Kidney epithelial cell (primary cell): ENCODE results near the gene PRPF19. TPM values are rescaled to one million over a fixed set of nuclear protein-coding genes. Genes with fewer than 3 reads are reported as not detected.

Experiments used
- DNase-seq: peaks from one replicate; pipeline ENCODE4 v3.0.0-alpha.2; 2010; ENCODE audit warnings: low read depth
- H3K27me3 ChIP-seq: 2 replicates; pipeline ENCODE4 v1.6.0; 2011; ENCODE audit warnings: low read length; ENCODE audit not compliant: control insufficient read depth, insufficient read depth
- H3K36me3 ChIP-seq: 2 replicates; pipeline ENCODE4 v1.5.1; 2011; ENCODE audit warnings: low read length; ENCODE audit not compliant: control insufficient read depth, insufficient read depth
- H3K4me3 ChIP-seq: 2 replicates; pipeline ENCODE4 v1.5.1; 2011; ENCODE audit warnings: low read depth, mild to moderate bottlenecking, control low read depth, low read length
- total RNA-seq: library from RNA; depleted of rRNA; stranded (reverse); fragments of >200 nt; gene quantifications from 2 replicates; pipeline ENCODE4 v1.2.3, GENCODE V29; 2015
- TF ChIP-seq, protein P1 (sequence below): IDR thresholded peaks from 2 replicates; pipeline ENCODE4 v1.5.1; 2011; ENCODE audit warnings: mild to moderate bottlenecking, moderate library complexity, low read length, control low read depth, inconsistent platforms; ENCODE audit not compliant: insufficient read depth, poor library complexity, severe bottlenecking

Gene PRPF19
- total RNA-seq, 1 donor from 2014 or later: 98.8 TPM

- H3K36me3 ChIP-seq: no peaks in the 10 kb centered on the region
- no peaks in the 10 kb centered on the region for H3K27me3 ChIP-seq
- peak; percentile 82 for DNase-seq
- TF ChIP-seq, protein P1, sequence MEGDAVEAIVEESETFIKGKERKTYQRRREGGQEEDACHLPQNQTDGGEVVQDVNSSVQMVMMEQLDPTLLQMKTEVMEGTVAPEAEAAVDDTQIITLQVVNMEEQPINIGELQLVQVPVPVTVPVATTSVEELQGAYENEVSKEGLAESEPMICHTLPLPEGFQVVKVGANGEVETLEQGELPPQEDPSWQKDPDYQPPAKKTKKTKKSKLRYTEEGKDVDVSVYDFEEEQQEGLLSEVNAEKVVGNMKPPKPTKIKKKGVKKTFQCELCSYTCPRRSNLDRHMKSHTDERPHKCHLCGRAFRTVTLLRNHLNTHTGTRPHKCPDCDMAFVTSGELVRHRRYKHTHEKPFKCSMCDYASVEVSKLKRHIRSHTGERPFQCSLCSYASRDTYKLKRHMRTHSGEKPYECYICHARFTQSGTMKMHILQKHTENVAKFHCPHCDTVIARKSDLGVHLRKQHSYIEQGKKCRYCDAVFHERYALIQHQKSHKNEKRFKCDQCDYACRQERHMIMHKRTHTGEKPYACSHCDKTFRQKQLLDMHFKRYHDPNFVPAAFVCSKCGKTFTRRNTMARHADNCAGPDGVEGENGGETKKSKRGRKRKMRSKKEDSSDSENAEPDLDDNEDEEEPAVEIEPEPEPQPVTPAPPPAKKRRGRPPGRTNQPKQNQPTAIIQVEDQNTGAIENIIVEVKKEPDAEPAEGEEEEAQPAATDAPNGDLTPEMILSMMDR: no peak
- H3K4me3 ChIP-seq: peak within 1 kb of the TSS; percentile 66
Measured at GRCh38 chr11:60841797-60842667, 64.4 kb downstream of the PRPF19 start, which contains the start of gene CCDC86. TSS of gene CCDC86 (plus strand) at chr11:60842113. CDS start at chr11:60842125, 12 bp downstream.

Other genes starting within 250 kb of the PRPF19 start
- not detected in 2 replicates for gene MS4A8, start 207.0 kb downstream of the PRPF19 start, total RNA-seq
- gene MS4A18, start 181.9 kb downstream of the PRPF19 start, total RNA-seq: not detected in 2 replicates
- gene MS4A15, start 149.7 kb downstream of the PRPF19 start, total RNA-seq: not detected in 2 replicates
- not detected in 2 replicates for gene MS4A10, start 121.3 kb downstream of the PRPF19 start, total RNA-seq
- 53.6 and 54.5 TPM in 2 replicates for gene CCDC86, start 64.5 kb downstream of the PRPF19 start, total RNA-seq
- gene PTGDR2, start 50.6 kb downstream of the PRPF19 start, total RNA-seq: not detected in 2 replicates
- gene ZP1, start 39.0 kb downstream of the PRPF19 start, total RNA-seq: not detected in 2 replicates
- 64.5 and 82.0 TPM in 2 replicates for gene TMEM109, start 7.6 kb upstream of the PRPF19 start, total RNA-seq
- gene TMEM132A, start 17.9 kb upstream of the PRPF19 start, total RNA-seq: 597 and 616 TPM in 2 replicates
- gene SLC15A3, start 45.6 kb upstream of the PRPF19 start, total RNA-seq: 2.3 and 2.4 TPM in 2 replicates
- 0.29 and 1.2 TPM in 2 replicates for gene CD6, start 65.1 kb upstream of the PRPF19 start, total RNA-seq
- not detected in 2 replicates for gene CD5, start 195.9 kb upstream of the PRPF19 start, total RNA-seq